ENCODE data around the gene TGFB2.
"Not testable (repeated sequence)": the region's sequence is repeated elsewhere in the genome, so short reads cannot be mapped to it uniquely, and the experiment has no call there.

The TGFB2 gene

GRCh38 chr1:218344814-218345672 is at the start of gene TGFB2:
Gene TGFB2 (plus strand): TSS chr1:218345336. CDS start chr1:218346702, 1,366 bp downstream.
- peak; percentile 76 for DNase-seq (ENCODE audit: low read depth)

GRCh38 chr1:218296162-218296561 is 49.0 kb upstream of the TGFB2 start:
- DNase-seq (ENCODE audit: low read depth) = no peak

- DNase-seq (ENCODE audit: low read depth) = no peak
These were observed 47.7 kb upstream of the TGFB2 start for GRCh38 chr1:218297461-218297860.

GRCh38 chr1:218297867-218298266 is 47.3 kb upstream of the TGFB2 start:
- DNase-seq (ENCODE audit: low read depth) = peak; percentile 19

GRCh38 chr1:218298398-218298797 is 46.7 kb upstream of the TGFB2 start:
- DNase-seq (ENCODE audit: low read depth) = no peak

GRCh38 chr1:218299416-218299815 is 45.7 kb upstream of the TGFB2 start:
- DNase-seq (ENCODE audit: low read depth) = peak; percentile 69

GRCh38 chr1:218301217-218301616 is 43.9 kb upstream of the TGFB2 start:
- no peak for DNase-seq (ENCODE audit: low read depth)

GRCh38 chr1:218302155-218302554 is 43.0 kb upstream of the TGFB2 start:
- DNase-seq (ENCODE audit: low read depth) = no peak

- no peak for DNase-seq (ENCODE audit: low read depth)
These were observed 41.8 kb upstream of the TGFB2 start for GRCh38 chr1:218303176-218303879.

- no peak for DNase-seq (ENCODE audit: low read depth)
These were observed 40.7 kb upstream of the TGFB2 start for GRCh38 chr1:218304281-218305039.

GRCh38 chr1:218305472-218306064 is 39.6 kb upstream of the TGFB2 start:
- DNase-seq (ENCODE audit: low read depth) = no peak

- peak; percentile 66 for DNase-seq (ENCODE audit: low read depth)
These were observed 32.6 kb upstream of the TGFB2 start for GRCh38 chr1:218312509-218312908.

GRCh38 chr1:218314316-218314715 is 30.8 kb upstream of the TGFB2 start:
- no peak for DNase-seq (ENCODE audit: low read depth)

- no peak for DNase-seq (ENCODE audit: low read depth)
These were observed 29.5 kb upstream of the TGFB2 start for GRCh38 chr1:218315638-218316037.

GRCh38 chr1:218317061-218317460 is 28.1 kb upstream of the TGFB2 start:
- DNase-seq (ENCODE audit: low read depth) = no peak

- DNase-seq (ENCODE audit: low read depth) = not testable (repeated sequence)
These were observed 25.0 kb upstream of the TGFB2 start for GRCh38 chr1:218320182-218320581.

- no peak for DNase-seq (ENCODE audit: low read depth)
These were observed 22.4 kb upstream of the TGFB2 start for GRCh38 chr1:218322762-218323161.

- no peak for DNase-seq (ENCODE audit: low read depth)
These were observed 21.4 kb upstream of the TGFB2 start for GRCh38 chr1:218323568-218324225.

- no peak for DNase-seq (ENCODE audit: low read depth)
These were observed 20.9 kb upstream of the TGFB2 start for GRCh38 chr1:218324226-218324580.

- DNase-seq (ENCODE audit: low read depth) = no peak
These were observed 16.4 kb upstream of the TGFB2 start for GRCh38 chr1:218328769-218329168.

- DNase-seq (ENCODE audit: low read depth) = peak; percentile 58
These were observed 15.0 kb upstream of the TGFB2 start for GRCh38 chr1:218330043-218330623.
